ENCODE results near the gene SH3GLB2.

The SH3GLB2 gene

GRCh38 chr9:129064499-129064908 is 36.4 kb upstream of the SH3GLB2 start:
- no peak overlapping the region for H3K4me3 ChIP-seq (ENCODE audit: low read depth, low read length)
- TF ChIP-seq CTCF (conservative IDR thresholded peaks at IDR 0.05; ENCODE audit: low read depth, low read length): no peak
- no peak for DNase-seq (ENCODE audit: low read depth)

- DNase-seq (ENCODE audit: low read depth): no peak
- no peak for TF ChIP-seq CTCF (conservative IDR thresholded peaks at IDR 0.05; ENCODE audit: low read depth, low read length)
- no peak overlapping the region for H3K4me3 ChIP-seq (ENCODE audit: low read depth, low read length)
Measured at GRCh38 chr9:129063061-129063460, 34.9 kb upstream of the SH3GLB2 start.

DNA sequence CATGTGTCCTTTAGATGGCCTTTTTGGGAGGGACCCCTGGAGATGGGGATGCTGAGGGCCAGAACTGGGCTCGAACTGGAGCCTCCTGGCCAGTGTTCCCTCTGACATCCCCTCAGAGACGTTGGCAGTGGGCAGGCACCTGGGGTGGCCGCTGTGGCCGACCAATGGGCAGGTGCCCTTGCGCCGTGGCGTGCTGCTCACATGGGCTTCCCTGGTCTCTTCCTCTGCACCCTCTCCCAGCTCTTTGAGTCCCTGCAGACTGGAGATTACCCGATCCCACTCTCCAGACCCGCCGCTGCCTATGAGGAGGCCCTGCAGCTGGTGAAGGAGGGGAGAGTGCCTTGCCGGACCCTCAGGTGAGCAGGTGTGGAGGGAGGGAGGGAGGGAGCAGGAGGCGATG is 32.9 kb upstream of the SH3GLB2 start:
- no peak for DNase-seq (ENCODE audit: low read depth)
- no peak overlapping the region for H3K4me3 ChIP-seq (ENCODE audit: low read depth, low read length)
- TF ChIP-seq CTCF (conservative IDR thresholded peaks at IDR 0.05; ENCODE audit: low read depth, low read length): no peak

- no peak for TF ChIP-seq CTCF (conservative IDR thresholded peaks at IDR 0.05; ENCODE audit: low read depth, low read length)
Measured at GRCh38 chr9:129059796-129060785, 32.0 kb upstream of the SH3GLB2 start.

DNA sequence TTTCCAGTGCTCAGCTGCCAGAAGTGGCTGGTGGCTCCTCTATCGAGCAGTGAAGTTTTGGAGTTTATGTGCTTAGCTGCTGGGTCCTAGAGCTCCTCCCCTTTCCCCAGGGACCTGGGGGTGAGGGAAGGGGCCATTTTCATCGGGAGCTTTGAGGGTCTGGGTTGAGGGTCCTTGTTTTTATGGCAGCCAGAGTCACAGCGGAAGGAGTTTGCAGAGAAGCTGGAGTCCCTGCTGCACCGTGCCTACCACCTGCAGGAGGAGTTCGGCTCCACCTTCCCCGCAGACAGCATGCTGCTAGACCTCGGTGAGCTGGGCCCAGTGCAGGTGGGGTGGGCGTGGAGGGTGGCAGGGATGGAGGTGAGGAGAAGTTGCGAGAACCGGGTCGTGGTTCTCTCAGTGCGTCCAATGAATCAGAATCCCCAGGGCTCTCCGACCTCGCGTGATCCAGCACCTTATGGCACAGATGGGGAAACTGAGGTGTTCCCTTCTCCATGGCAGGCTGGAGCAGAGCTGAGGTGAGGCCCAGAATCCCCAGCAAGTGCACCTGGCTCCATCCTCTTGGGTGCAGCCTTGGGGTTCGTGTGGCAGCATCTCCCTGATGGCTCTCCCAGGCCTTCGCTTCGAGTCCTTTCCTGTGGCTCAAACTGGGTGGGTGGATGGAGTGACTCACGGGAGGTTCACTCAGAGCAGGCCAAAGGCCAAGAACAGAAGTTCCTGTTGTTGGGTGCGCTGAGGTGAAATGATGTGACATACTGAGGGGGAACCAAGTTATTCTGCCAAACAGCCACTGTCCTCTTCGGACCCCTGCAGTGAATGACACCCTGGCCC is 31.0 kb upstream of the SH3GLB2 start:
- H3K4me3 ChIP-seq (ENCODE audit: low read depth, low read length): no peak overlapping the region
- TF ChIP-seq CTCF (conservative IDR thresholded peaks at IDR 0.05; ENCODE audit: low read depth, low read length): no peak
- peak; percentile 44 for DNase-seq (ENCODE audit: low read depth)

More at GRCh38 chr9:129059796-129060785, 32.0 kb upstream of the SH3GLB2 start:
- DNase-seq (ENCODE audit: low read depth): no peak
- H3K4me3 ChIP-seq (ENCODE audit: low read depth, low read length): no peak overlapping the region

DNA sequence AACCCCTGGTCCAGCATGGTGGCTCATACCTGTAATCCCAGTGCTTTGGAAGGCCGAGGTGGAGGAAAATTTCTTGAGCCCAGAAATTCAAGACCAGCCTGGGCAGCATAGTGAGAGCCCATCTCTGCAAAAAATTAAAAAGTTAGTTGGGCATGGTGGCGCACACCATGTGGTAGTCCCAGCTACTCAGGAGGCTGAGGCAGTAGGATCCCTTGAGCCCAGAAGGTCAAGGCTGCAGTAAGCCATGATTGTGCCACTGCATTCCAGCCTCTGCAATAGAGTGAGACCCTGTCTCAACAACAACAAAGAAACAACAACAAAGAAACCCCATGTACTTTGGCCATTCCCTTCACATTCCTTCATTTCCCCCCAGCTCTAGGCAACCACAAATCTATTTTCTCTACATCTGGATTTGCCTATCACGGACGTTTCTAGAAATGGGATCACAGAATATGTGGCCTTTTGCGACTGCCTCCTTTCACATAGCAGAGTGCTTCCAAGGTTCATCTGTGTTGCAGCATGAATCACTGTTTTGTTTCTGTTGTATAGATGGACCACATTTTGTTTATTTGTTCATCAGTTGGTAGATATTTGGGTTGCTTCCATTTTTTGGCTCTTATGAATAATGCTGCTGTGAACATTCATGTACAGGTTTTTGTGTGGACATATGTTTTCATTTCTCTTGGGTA is 26.2 kb upstream of the SH3GLB2 start:
- no peak overlapping the region for H3K4me3 ChIP-seq (ENCODE audit: low read depth, low read length)
- TF ChIP-seq CTCF (conservative IDR thresholded peaks at IDR 0.05; ENCODE audit: low read depth, low read length): no peak
- DNase-seq (ENCODE audit: low read depth): peak; percentile 41

Measured in choroid plexus epithelial cell (primary cell).